ENCODE results near the gene UBA1.
"Not testable (repeated sequence)": the region's sequence is repeated elsewhere in the genome, so short reads cannot be mapped to it uniquely, and the experiment has no call there.

Gene UBA1

GRCh38 chrX:47231167-47231566, 37.5 kb downstream of the UBA1 start:
- DNase-seq, result no peak

- no peak for DNase-seq
These were observed 38.7 kb downstream of the UBA1 start for GRCh38 chrX:47232197-47232802.

GRCh38 chrX:47232803-47233332, 39.2 kb downstream of the UBA1 start, which contains the start of gene USP11:
USP11 (plus strand) TSS chrX:47233009; CDS start chrX:47233044, 35 bp downstream.
- peak; percentile 72 to 73 for DNase-seq

GRCh38 chrX:47233333-47234113, 39.9 kb downstream of the UBA1 start:
- peak; percentile 97 for DNase-seq

GRCh38 chrX:47234583-47234982, 41.0 kb downstream of the UBA1 start:
- no peak for DNase-seq

GRCh38 chrX:47235691-47236103, 42.1 kb downstream of the UBA1 start:
- DNase-seq, result no peak

- DNase-seq, result no peak
These were observed 45.6 kb downstream of the UBA1 start for GRCh38 chrX:47239199-47239598.

- no peak for DNase-seq
These were observed 46.4 kb downstream of the UBA1 start for GRCh38 chrX:47239898-47240545.

GRCh38 chrX:47240619-47241018, 47.0 kb downstream of the UBA1 start:
- no peak for DNase-seq

- no peak for DNase-seq
These were observed 47.8 kb downstream of the UBA1 start for GRCh38 chrX:47241201-47242011.

GRCh38 chrX:47242321-47242720, 48.7 kb downstream of the UBA1 start:
- no peak for DNase-seq

- no peak for DNase-seq
These were observed 49.7 kb downstream of the UBA1 start for GRCh38 chrX:47243351-47243750.

GRCh38 chrX:47244676-47245075, 51.0 kb downstream of the UBA1 start:
- no peak for DNase-seq

- DNase-seq, result no peak
These were observed 51.5 kb downstream of the UBA1 start for GRCh38 chrX:47245156-47245555.

GRCh38 chrX:47247206-47247998, 53.8 kb downstream of the UBA1 start:
- no peak for DNase-seq

GRCh38 chrX:47247999-47248320, 54.3 kb downstream of the UBA1 start:
- no peak for DNase-seq

- no peak for DNase-seq
These were observed 54.9 kb downstream of the UBA1 start for GRCh38 chrX:47248576-47248975.

- no peak for DNase-seq
These were observed 56.4 kb downstream of the UBA1 start for GRCh38 chrX:47250017-47250347.

- DNase-seq, result not testable (repeated sequence)
These were observed 64.0 kb downstream of the UBA1 start for GRCh38 chrX:47257620-47258019.
